ENCODE results near the gene TMEM220.

TMEM220 gene

GRCh38 chr17:10767232-10767631, 37.4 kb upstream of the TMEM220 start:
- no peak for DNase-seq (ENCODE audit: low spot score)
- in situ Hi-C loops (cut with MboI; ENCODE audit: low pct_unique_long_range_greater_than_20kb, low sequenced_read_pairs, unreplicated experiment): no loop called here
- no peak for TF ChIP-seq CTCF (IDR thresholded peaks at IDR 0.05; ENCODE audit: extremely low read depth, insufficient read depth, missing control alignments)

- in situ Hi-C loops (cut with MboI; ENCODE audit: low pct_unique_long_range_greater_than_20kb, low sequenced_read_pairs, unreplicated experiment): no loop called here
- no peak for DNase-seq (ENCODE audit: low spot score)
- TF ChIP-seq CTCF (IDR thresholded peaks at IDR 0.05; ENCODE audit: extremely low read depth, insufficient read depth, missing control alignments): no peak
Observed at GRCh38 chr17:10762037-10762436, 32.2 kb upstream of the TMEM220 start.

DNA sequence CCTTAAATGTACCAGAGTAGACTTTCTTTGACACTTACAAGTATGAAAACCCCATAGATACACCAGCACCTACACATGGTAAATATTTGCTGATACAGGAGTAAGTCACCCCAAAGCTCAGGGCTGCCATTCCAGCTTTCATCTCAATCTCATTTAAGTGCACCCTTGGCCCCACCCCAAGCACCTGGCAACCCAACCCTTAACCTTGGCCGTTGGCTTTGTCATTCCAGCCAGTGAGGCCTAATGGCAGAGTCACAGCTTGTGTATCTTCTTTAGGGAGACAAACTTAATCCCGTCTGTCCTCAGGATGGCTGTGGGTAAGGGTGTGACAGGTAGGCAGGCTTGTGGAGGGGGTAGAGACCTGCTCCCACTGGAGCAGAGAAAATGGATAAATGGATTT, 31.5 kb upstream of the TMEM220 start:
- TF ChIP-seq CTCF (IDR thresholded peaks at IDR 0.05; ENCODE audit: extremely low read depth, insufficient read depth, missing control alignments): no peak
- no peak for DNase-seq (ENCODE audit: low spot score)
- in situ Hi-C loops (cut with MboI; ENCODE audit: low pct_unique_long_range_greater_than_20kb, low sequenced_read_pairs, unreplicated experiment): no loop called here

DNA sequence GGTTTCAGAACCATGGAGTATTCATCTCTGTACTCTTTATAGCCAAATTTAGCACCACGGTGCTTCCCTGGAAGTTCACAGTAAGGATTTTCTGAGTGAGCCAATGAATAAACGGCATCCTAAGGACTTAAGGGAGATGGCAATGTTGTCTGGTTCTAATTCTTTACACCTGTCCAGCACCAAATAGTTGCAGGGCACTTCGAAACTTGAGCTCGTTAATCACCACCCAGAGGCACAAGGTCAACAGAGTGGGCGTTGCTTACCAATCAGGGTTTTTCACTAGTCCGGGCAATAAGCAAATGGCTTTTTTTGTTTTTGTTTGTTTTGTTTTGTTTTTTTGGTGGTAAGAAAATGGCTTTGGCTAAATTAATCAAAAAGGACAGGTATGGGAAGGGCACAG, 28.2 kb upstream of the TMEM220 start:
- no peak for TF ChIP-seq CTCF (IDR thresholded peaks at IDR 0.05; ENCODE audit: extremely low read depth, insufficient read depth, missing control alignments)
- no peak for DNase-seq (ENCODE audit: low spot score)
- in situ Hi-C loops (cut with MboI; ENCODE audit: low pct_unique_long_range_greater_than_20kb, low sequenced_read_pairs, unreplicated experiment): no loop called here

- no peak for TF ChIP-seq CTCF (IDR thresholded peaks at IDR 0.05; ENCODE audit: extremely low read depth, insufficient read depth, missing control alignments)
- in situ Hi-C loops (cut with MboI; ENCODE audit: low pct_unique_long_range_greater_than_20kb, low sequenced_read_pairs, unreplicated experiment): no loop called here
Observed at GRCh38 chr17:10757647-10758046, 27.8 kb upstream of the TMEM220 start.

GRCh38 chr17:10757067-10757466, 27.2 kb upstream of the TMEM220 start:
- in situ Hi-C loops (cut with MboI; ENCODE audit: low pct_unique_long_range_greater_than_20kb, low sequenced_read_pairs, unreplicated experiment): no loop called here
- DNase-seq (ENCODE audit: low spot score): no peak
- no peak for TF ChIP-seq CTCF (IDR thresholded peaks at IDR 0.05; ENCODE audit: extremely low read depth, insufficient read depth, missing control alignments)

More at GRCh38 chr17:10757647-10758046, 27.8 kb upstream of the TMEM220 start:
- DNase-seq (ENCODE audit: low spot score): no peak

DNA sequence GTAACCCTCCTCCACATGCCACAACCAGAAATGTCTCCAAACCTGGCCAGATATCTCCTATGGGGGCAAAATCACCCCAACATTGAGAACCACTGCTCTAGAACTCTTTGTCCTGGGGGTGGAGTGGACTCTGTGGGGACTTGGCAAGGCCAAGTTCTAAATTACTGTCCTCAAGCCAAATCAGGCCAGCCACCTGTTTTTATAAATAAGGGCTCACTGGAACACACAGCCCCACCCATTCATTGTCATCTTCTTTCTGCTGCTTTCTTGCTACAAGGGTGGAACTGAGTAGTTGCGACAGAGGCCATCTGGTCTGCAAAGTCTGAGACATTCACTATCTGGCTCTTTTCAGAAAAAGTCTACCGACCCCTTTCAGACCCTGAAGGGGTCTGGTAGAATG, 26.8 kb upstream of the TMEM220 start:
- TF ChIP-seq CTCF (IDR thresholded peaks at IDR 0.05; ENCODE audit: extremely low read depth, insufficient read depth, missing control alignments): no peak
- no peak for DNase-seq (ENCODE audit: low spot score)
- in situ Hi-C loops (cut with MboI; ENCODE audit: low pct_unique_long_range_greater_than_20kb, low sequenced_read_pairs, unreplicated experiment): no loop called here

Measured in GM13977 (cell line).